Endothelial cell of umbilical vein (primary cell): ENCODE results near the gene PSMB4. TPM values are rescaled to one million over a fixed set of nuclear protein-coding genes. Genes with fewer than 3 reads are reported as not detected.
"Not testable (repeated sequence)": the region's sequence is repeated elsewhere in the genome, so short reads cannot be mapped to it uniquely, and the experiment has no call there.

Experiments used
- BruUV-seq: library from RNA; stranded (reverse); fragments of 400-500 nt; replicated peaks from 2 replicates; lab custom pipeline; 2021; lab: Mats Ljungman, UMichigan
- CTCF ChIA-PET: fragments of 300-600, 350-600 bp; sonication (Branson Sonifier 250); formaldehyde crosslinking; loops from one replicate; lab custom pipeline; 2021; ENCODE audit warnings: antibody characterized with exemption, inconsistent platforms; lab: Charles Lee
- POLR2A ChIA-PET: fragments of 300-600, 350-600 bp; sonication (Branson Sonifier 250); formaldehyde crosslinking; loops from one replicate; lab custom pipeline; 2021; ENCODE audit warnings: antibody characterized with exemption, inconsistent platforms; lab: Charles Lee
- DNase-seq: peaks from one replicate; pipeline ENCODE4 v3.0.0-alpha.2; 2011; ENCODE audit warnings: low read depth, low spot score
- FAIRE-seq: peaks from 2 replicates; lab custom pipeline; 2011; peaks lifted over from hg19 to GRCh38; lab: Jason Lieb, UNC
- H2AFZ ChIP-seq: 2 replicates; pipeline ENCODE4 v1.6.0; 2012; ENCODE audit warnings: low read depth, low read length, control low read depth, inconsistent platforms
- H3K27ac ChIP-seq: 2 replicates; pipeline ENCODE4 v1.5.1; 2011; ENCODE audit warnings: low read depth, mild to moderate bottlenecking, control low read depth, low read length, moderate library complexity; ENCODE audit not compliant: insufficient read depth
- H3K27me3 ChIP-seq, 2 experiments: 2 replicates each; pipeline versions ENCODE4 v1.6.0 to v1.6.1; 2011; ENCODE audit warnings: low read length in 2 of 2, mixed read lengths in 1 of 2; ENCODE audit not compliant: control insufficient read depth in 2 of 2, insufficient read depth in 2 of 2
- H3K36me3 ChIP-seq, 2 experiments: 2 replicates in 1 of 2; 3 replicates in 1 of 2; pipeline ENCODE4 v1.5.1; 2011; ENCODE audit warnings: low read length in 2 of 2, mild to moderate bottlenecking in 1 of 2, moderate library complexity in 1 of 2; ENCODE audit not compliant: control insufficient read depth in 2 of 2, insufficient read depth in 2 of 2; ENCODE audit errors: extremely low read depth in 1 of 2
- H3K4me1 ChIP-seq: 3 replicates; pipeline ENCODE4 v1.5.1; 2011; ENCODE audit warnings: mild to moderate bottlenecking, low read length; ENCODE audit not compliant: control insufficient read depth, insufficient read depth; ENCODE audit errors: extremely low read depth
- H3K4me2 ChIP-seq: 2 replicates; pipeline ENCODE4 v1.6.1; 2011; ENCODE audit warnings: low read length, control low read depth, mixed read lengths; ENCODE audit not compliant: insufficient read depth
- H3K4me3 ChIP-seq, 3 experiments: fragments of 200-600 bp in 1 of 3; sonication (generic), shearing (Covaris generic) in 1 of 3; replicated peaks in 1 of 3; 2 replicates each; pipeline ENCODE4 v1.5.1; 2011 to 2016; ENCODE audit warnings: control low read depth in 3 of 3, low read length in 3 of 3, mild to moderate bottlenecking in 2 of 3, inconsistent platforms in 1 of 3, low read depth in 1 of 3, moderate library complexity in 1 of 3; ENCODE audit not compliant: insufficient read depth in 1 of 3
- H3K79me2 ChIP-seq: 2 replicates; pipeline ENCODE4 v1.6.0; 2012; ENCODE audit warnings: low read length, inconsistent platforms; ENCODE audit not compliant: control insufficient read depth, insufficient read depth
- H3K9ac ChIP-seq: replicated peaks from 2 replicates; pipeline ENCODE3; 2011; ENCODE audit warnings: low read length, control low read depth; ENCODE audit not compliant: insufficient read depth; ENCODE audit errors: extremely low read depth
- H3K9me1 ChIP-seq: replicated peaks from 3 replicates; pipeline ENCODE4 v1.6.0; 2011; ENCODE audit warnings: mild to moderate bottlenecking, low read length; ENCODE audit not compliant: control insufficient read depth, insufficient read depth; ENCODE audit errors: extremely low read depth
- H3K9me3 ChIP-seq: replicated peaks from 2 replicates; pipeline ENCODE4 v1.5.1; 2012; ENCODE audit warnings: low read length, inconsistent platforms; ENCODE audit not compliant: control insufficient read depth, insufficient read depth
- H4K20me1 ChIP-seq: replicated peaks from 2 replicates; pipeline ENCODE3; 2011; ENCODE audit warnings: mild to moderate bottlenecking, low read length; ENCODE audit not compliant: control insufficient read depth, insufficient read depth; ENCODE audit errors: extremely low read depth
- CTCF ChIP-seq, 2 donors: IDR thresholded peaks; 1 replicate in 1 of 2; 2 replicates in 1 of 2; pipeline ENCODE4 v1.5.1; 2011; ENCODE audit warnings: low read length in 2 of 2, mild to moderate bottlenecking in 2 of 2, moderate library complexity in 2 of 2, control low read depth in 1 of 2, inconsistent platforms in 1 of 2, low read depth in 1 of 2; ENCODE audit not compliant: insufficient read depth in 1 of 2; ENCODE audit errors: extremely low read depth in 1 of 2
- EZH2 ChIP-seq: IDR thresholded peaks from 2 replicates; pipeline ENCODE4 v1.6.1; 2012; ENCODE audit warnings: borderline replicate concordance, low read depth, mild to moderate bottlenecking, moderate library complexity, low read length, inconsistent platforms; ENCODE audit not compliant: severe bottlenecking
- FOS ChIP-seq: IDR thresholded peaks from 2 replicates; pipeline ENCODE4 v1.6.1; 2011; ENCODE audit warnings: mild to moderate bottlenecking, low read length, moderate library complexity, borderline replicate concordance; ENCODE audit not compliant: insufficient read depth
- GATA2 ChIP-seq: IDR thresholded peaks from 2 replicates; pipeline ENCODE4 v1.7.0; 2011; ENCODE audit warnings: low read depth, mild to moderate bottlenecking, moderate library complexity, mixed read lengths, low read length; ENCODE audit not compliant: insufficient read length, insufficient read depth
- JUN ChIP-seq: IDR thresholded peaks from 2 replicates; pipeline ENCODE4 v1.6.1; 2011; ENCODE audit warnings: borderline replicate concordance, low read depth; ENCODE audit not compliant: insufficient read length, insufficient read depth
- MAX ChIP-seq: IDR thresholded peaks from 2 replicates; pipeline ENCODE4 v1.6.1; 2011; ENCODE audit not compliant: insufficient read depth, insufficient read length
- MYC ChIP-seq: IDR thresholded peaks from one replicate; pipeline ENCODE4 v1.6.1; 2011; ENCODE audit warnings: mild to moderate bottlenecking, low read depth, low read length
- POLR2A ChIP-seq: IDR thresholded peaks from 2 replicates; pipeline ENCODE4 v1.6.1; 2012; ENCODE audit warnings: low read depth, mild to moderate bottlenecking, control low read depth, low read length
- POLR2AphosphoS5 ChIP-seq: IDR thresholded peaks from 2 replicates; pipeline ENCODE4 v1.6.1; 2012; ENCODE audit warnings: low read depth, mild to moderate bottlenecking, control low read depth, low read length, moderate library complexity; ENCODE audit not compliant: insufficient read depth
- dilution Hi-C: fragments of 300-500 bp; cut with MboI; formaldehyde crosslinking; loops from one replicate; pipeline ENCODE4 v1.15.0; 2019; ENCODE audit warnings: low sequenced_read_pairs; ENCODE audit not compliant: extremely low pct_ligation_motif_present
- intact Hi-C: fragments of 100-400 bp; cut with micrococcal nuclease; formaldehyde crosslinking; loops from one replicate; pipeline ENCODE4 v1.10.0; 2022
- polyA plus RNA-seq, 4 experiments: library from polyadenylated mRNA; depleted of rRNA in 3 of 4; stranded (reverse) in 3 of 4; unstranded in 1 of 4; fragments of >200 nt; gene quantifications; 2 replicates each; pipeline versions ENCODE4 v1.2.1 to v1.2.3, GENCODE V29; 2011 to 2012; ENCODE audit warnings: missing spikeins in 1 of 4
- total RNA-seq: library from RNA; stranded (reverse); gene quantifications from 2 replicates; pipeline ENCODE4 v1.2.3, GENCODE V29; 2021

PSMB4 gene
- total and polyA plus RNA-seq, 2 donors (not counting 3 experiments of a cell fraction or from before 2014, with no cell fraction given): 335 to 835 TPM

- H3K36me3 ChIP-seq: peaks cover 6% of the 10 kb centered on the region in 2 experiments
- no peak overlapping the region for H2AFZ ChIP-seq
- POLR2A ChIA-PET: no interaction called here
- BruUV-seq: no TSS peak
- intact Hi-C loops: no loop called here
- TF ChIP-seq EZH2 (no peak), POLR2AphosphoS5 (no peak), GATA2 (no peak), MYC (no peak), CTCF (IDR thresholded peaks at IDR 0.05; ENCODE audit: extremely low read depth in 1 of 2, insufficient read depth in 1 of 2, low read depth in 1 of 2, low read length in 2 of 2) (no peak), JUN (no peak), MAX (no peak), POLR2A (no peak), FOS (no peak)
- H3K4me3 ChIP-seq: no peak overlapping the region
- no peaks in the 10 kb centered on the region for H3K27me3 ChIP-seq
- H3K9ac ChIP-seq: no peak overlapping the region
- dilution Hi-C loops: no loop called here
- H3K4me2 ChIP-seq: no peak overlapping the region
- CTCF ChIA-PET: interaction anchor here (1.2 kb wide), 1 partner anchor 96 kb away, joined by 3 read pairs; no protein-coding TSS in a partner anchor
- no peaks in the 10 kb centered on the region for H3K4me1 ChIP-seq
- peaks cover 6% of the 10 kb centered on the region for H4K20me1 ChIP-seq
- FAIRE-seq (no peak), DNase-seq (no peak)
- no peak overlapping the region for H3K27ac ChIP-seq
- no peaks in the 10 kb centered on the region for H3K9me3 ChIP-seq
- H3K9me1 ChIP-seq: no peaks in the 10 kb centered on the region
- peaks cover 88% of the 10 kb centered on the region for H3K79me2 ChIP-seq
These were observed 37.6 kb downstream of the PSMB4 start for GRCh38 chr1:151436985-151437384.

- H3K4me3 ChIP-seq, POLR2A ChIA-PET, BruUV-seq, H2AFZ ChIP-seq, DNase-seq, H4K20me1 ChIP-seq, dilution Hi-C loops, H3K36me3 ChIP-seq, H3K27ac ChIP-seq, intact Hi-C loops, H3K27me3 ChIP-seq, FAIRE-seq, H3K9ac ChIP-seq, H3K4me1 ChIP-seq, H3K4me2 ChIP-seq, CTCF ChIA-PET, H3K9me1 ChIP-seq, H3K9me3 ChIP-seq: not testable (repeated sequence)
- H3K79me2 ChIP-seq: peaks cover 88% of the 10 kb centered on the region
These were observed 38.0 kb downstream of the PSMB4 start for GRCh38 chr1:151437396-151437795.
